Activated CD4-positive, CD25-positive, alpha-beta regulatory T cell (primary cell): Measurements from ENCODE around the gene BRD4.

Source experiments
- DNase-seq, 4 experiments: peaks; one replicate each; lab custom pipeline; 2025; lab: John Stamatoyannopoulos, UW

The BRD4 gene

GRCh38 chr19:15265214-15265849 lies 67.0 kb downstream of the BRD4 start:
- DNase-seq = no peak

- DNase-seq = no peak
Measured at GRCh38 chr19:15264933-15265206, 67.5 kb downstream of the BRD4 start.

GRCh38 chr19:15264061-15264932 lies 68.0 kb downstream of the BRD4 start:
- DNase-seq = peak; percentile 41 to 71 (median 51)

DNA sequence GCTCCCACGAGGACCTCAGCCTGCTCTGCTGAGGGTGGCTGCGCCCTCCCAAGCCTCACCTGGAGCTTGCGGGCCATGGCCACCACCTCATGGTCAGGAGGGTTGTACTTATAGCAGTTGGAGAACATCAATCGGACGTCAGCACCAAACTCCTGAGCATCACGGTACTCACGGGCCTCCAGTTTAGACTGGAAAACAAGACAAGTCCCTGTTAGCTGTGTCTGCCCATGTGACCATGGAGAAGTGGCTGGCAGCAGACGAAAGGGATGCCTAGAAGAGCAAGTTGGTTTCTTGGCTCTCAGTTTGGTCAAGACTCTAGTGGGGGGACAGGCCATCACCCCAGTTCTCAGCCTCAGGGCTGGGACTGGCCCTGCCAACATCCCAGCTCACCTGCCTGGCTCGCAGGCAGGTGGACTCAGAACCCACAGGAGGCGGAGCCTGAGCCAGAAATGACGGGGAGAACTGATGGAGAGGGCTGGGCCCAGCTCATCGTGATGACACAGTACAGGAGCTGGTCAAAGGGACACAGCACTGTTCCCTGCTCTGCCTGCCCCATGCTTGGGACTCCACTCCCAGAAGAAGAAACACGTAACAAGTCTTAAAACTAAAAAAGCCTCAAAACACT lies 68.9 kb downstream of the BRD4 start:
- no peak for DNase-seq

DNA sequence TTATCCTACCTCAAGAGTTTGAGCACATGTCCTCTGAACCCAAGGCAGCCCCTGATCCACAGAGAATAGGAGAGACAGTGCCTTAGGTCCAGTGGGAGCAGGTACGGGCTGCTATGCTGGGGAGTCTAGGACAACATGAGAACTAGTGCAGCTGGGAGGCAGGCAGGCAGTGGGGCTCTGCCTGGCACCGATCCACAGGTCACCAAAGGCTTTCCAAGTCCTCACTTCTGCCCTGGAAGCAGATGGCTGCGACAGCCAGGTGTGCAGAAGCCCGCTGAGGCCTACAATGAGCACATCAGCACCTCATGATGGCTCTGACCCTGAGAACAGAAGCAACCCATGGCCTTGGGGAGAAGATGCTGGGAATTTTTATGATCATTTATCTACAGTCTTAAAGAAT lies 70.3 kb downstream of the BRD4 start:
- no peak for DNase-seq

GRCh38 chr19:15260939-15261338 lies 71.4 kb downstream of the BRD4 start:
- DNase-seq = no peak

- no peak for DNase-seq
Measured at GRCh38 chr19:15259907-15260306, 72.4 kb downstream of the BRD4 start.

DNA sequence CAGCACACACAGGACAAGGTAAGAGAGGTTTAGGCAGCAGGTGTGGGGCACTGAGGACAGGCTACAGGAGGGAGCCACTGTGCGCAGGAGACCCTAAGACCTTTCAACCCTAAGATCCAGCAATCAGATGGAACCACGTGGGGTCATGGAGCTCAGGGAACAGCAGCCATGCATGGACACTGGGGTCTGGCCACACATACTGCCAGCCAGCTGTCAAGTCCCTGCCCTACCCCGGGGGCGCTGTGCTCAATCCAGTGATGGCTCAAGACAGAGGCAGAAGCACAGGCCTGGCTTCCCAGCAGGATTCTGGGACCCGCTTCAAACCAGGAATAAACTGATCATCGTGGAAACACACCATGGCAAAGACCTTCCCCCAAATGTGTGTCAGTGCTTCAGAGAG lies 74.6 kb downstream of the BRD4 start:
- no peak for DNase-seq

- no peak for DNase-seq
Measured at GRCh38 chr19:15256708-15257331, 75.5 kb downstream of the BRD4 start.

DNA sequence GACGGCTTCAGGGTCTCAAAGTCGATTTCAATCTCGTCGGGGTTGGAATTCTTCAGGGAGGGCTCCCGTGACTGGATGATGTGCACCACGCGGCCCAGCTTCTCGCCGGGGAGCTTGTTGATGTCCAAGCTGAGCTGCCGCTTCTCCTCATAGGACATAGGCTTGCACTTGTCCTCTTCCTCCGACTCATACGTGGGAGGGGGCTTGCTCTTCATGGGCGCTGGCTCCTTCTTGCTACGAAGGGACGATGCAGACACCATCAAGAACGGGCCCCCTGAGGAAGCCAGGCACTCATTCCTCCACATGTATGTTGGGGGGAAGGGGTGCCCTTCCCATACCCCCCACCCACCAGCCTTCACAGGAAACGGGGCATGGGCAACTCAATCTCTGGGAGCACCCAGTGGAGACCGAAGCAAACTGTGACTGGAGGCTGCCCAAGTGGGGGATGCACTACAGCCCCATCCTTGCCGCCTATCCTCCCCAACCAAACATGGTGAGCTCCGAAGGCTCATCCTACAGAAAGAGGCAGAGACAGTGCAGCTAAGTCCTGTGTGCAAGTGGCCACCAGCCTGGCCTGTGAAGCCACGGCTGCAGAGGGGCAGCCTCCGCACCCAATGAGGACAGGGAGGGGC lies 76.9 kb downstream of the BRD4 start:
- no peak for DNase-seq

DNA sequence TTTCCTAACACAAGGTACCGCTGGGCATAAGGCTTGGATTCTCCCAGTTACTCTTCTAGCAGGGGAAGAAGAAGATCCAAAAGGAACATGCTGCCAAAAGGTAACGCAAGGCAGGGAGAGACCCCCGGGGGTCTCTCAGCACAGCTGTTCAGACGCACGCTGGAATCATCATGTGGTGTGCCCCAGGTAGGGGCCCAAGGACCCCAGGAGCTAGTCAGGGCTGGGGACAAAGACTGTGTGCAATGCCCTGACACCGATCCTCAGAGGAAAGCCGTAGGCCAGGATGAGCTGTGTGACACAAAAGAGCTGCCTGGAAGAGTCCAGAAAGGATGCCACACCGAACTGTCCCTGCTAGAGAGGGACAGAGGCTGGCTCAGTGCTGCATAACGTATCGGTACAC lies 77.8 kb downstream of the BRD4 start:
- no peak for DNase-seq

GRCh38 chr19:15253513-15253912 lies 78.8 kb downstream of the BRD4 start:
- DNase-seq = no peak

- DNase-seq = no peak
Measured at GRCh38 chr19:15253061-15253460, 79.3 kb downstream of the BRD4 start.

DNA sequence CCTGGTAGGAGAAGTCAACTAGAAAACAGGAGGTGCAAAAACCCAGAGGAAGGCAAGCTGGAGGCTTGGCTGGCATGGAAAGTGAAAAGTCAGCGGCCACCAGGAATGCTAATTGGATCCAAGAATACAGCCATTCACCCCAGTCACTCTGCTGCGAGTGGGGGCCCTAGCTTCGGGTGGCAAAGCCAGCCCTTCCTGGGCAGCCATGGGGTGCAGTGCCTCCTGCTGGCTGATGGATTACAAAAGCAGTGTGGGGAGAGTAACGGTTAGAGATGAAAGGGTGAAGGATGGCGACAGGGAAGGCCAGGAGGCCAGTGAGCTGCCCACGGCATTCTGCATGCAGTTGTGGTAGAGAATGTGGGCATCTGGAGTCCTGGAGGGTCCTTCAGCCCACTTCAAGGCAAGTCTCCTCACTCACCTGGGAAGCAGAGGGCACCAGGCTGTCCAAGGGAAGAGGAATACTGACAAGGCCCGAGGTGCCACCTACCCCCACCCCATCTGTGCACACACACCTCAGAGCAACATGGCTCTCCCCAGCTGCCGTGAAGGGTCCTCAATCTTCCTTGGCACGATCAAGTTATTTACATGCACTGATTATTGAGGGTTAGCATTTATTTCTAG lies 79.8 kb downstream of the BRD4 start:
- DNase-seq = no peak

DNA sequence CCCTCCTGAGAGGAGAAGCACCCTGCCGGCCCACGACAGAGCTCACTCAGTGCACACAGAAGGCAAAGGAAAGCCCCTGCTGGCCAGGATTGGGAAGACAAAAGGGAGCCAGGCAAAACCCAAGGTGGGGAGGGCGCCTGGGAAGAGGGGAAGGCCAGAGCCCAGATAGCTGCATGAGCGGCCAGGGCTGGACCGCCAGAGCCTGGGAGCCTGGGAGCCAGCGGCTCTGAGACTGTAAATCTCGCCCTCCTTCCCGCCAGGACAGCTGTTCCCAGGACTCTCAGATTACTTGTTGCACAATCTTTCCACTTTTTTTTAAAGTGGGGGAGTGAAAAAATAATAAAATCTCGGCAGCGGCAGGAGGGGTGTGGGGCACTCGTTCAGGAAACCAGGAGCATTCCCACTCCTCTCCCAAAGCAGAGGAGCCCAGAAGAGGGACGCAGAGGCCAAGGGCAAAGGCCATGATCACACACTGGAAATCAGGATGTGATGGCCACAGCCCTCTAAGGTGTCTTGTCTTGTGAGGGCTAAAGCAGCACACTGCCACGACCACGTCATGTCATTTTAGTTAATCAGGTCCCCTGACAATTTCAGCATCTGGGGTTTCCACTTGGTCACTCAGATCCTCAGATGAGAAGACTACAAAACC lies 80.5 kb downstream of the BRD4 start:
- no peak for DNase-seq

GRCh38 chr19:15251010-15251748 lies 81.2 kb downstream of the BRD4 start:
- DNase-seq = no peak

DNA sequence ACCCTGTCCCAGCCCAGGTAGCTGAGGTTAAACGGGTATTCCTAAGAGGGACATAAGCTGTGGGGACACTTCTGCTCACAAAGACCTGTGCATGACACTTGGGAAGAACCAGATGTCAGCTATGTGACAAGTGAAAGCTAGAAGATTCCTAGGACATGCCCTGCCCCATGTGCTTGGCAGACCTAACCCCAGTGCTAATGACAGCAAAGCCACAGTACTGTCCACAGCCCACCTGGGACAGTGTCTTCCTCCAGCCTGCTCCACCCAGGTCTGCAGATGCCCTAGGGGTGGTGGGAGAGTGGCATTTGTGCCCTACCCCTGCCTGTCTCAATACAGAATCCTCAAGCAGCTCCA lies 81.7 kb downstream of the BRD4 start:
- no peak for DNase-seq

- DNase-seq = no peak
Measured at GRCh38 chr19:15249972-15250639, 82.2 kb downstream of the BRD4 start.

DNA sequence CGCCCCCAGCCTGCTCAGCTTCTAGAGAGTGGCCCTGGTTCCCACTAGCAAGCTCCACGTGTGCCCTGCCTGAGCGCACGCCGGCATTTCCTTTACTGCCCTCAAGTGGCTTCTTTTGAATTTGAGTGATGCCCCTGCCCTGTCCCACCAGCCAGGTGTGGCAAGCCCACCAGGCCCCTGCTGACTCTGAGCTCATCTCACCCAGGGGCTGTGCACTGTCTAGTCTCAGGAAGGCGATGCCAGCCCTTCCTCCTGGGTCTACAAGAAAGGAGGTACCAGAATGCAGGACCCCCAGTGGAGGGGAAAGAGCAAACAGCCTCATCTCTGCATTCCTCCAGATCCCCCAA lies 82.8 kb downstream of the BRD4 start:
- no peak for DNase-seq
